ENCODE results near the gene OR13D1. TPM values are rescaled to one million over a fixed set of nuclear protein-coding genes. Genes with fewer than 3 reads are reported as not detected.
"Not testable (repeated sequence)": the region's sequence is repeated elsewhere in the genome, so short reads cannot be mapped to it uniquely, and the experiment has no call there.

Gene OR13D1
- not detected in 2 replicates for total RNA-seq (2012; rRNA removed)

GRCh38 chr9:104694218-104694617, at the start of gene OR13D1:
OR13D1 (plus strand) TSS chr9:104694518; CDS start chr9:104694518, 0 bp downstream.
- Histone ChIP-seq H3K36me3 (ENCODE audit: insufficient read depth, low read length) (no peaks in the 10 kb centered on the region), H3K4me2 (ENCODE audit: low read length) (no peak within 1 kb of the TSS), H3K4me1 (ENCODE audit: control insufficient read depth, insufficient read depth, low read length) (no peaks in the 10 kb centered on the region), H3K4me3 (ENCODE audit: low read length) (no peak within 1 kb of the TSS), H3K9ac (ENCODE audit: low read depth, low read length) (no peak within 1 kb of the TSS), H3K9me3 (replicated peaks; ENCODE audit: low read length) (no peaks in the 10 kb centered on the region), H3K27me3 (ENCODE audit: control insufficient read depth, insufficient read depth, low read length) (no peaks in the 10 kb centered on the region)

GRCh38 chr9:104658496-104659195, 35.7 kb upstream of the OR13D1 start:
- Histone ChIP-seq H3K9me3 (replicated peaks; ENCODE audit: low read length) (no peaks in the 10 kb centered on the region), H3K4me3 (ENCODE audit: low read length) (no peak overlapping the region), H3K36me3 (ENCODE audit: insufficient read depth, low read length) (no peaks in the 10 kb centered on the region), H3K27me3 (ENCODE audit: control insufficient read depth, insufficient read depth, low read length) (no peaks in the 10 kb centered on the region), H3K4me1 (ENCODE audit: control insufficient read depth, insufficient read depth, low read length) (no peaks in the 10 kb centered on the region), H3K4me2 (ENCODE audit: low read length) (no peak overlapping the region), H3K9ac (ENCODE audit: low read depth, low read length) (no peak overlapping the region)

- no peak overlapping the region for H3K9ac ChIP-seq (ENCODE audit: low read depth, low read length)
- no peaks in the 10 kb centered on the region for H3K9me3 ChIP-seq (replicated peaks; ENCODE audit: low read length)
- H3K4me3 ChIP-seq (ENCODE audit: low read length): no peak overlapping the region
Measured at GRCh38 chr9:104675611-104676010, 18.7 kb upstream of the OR13D1 start.

GRCh38 chr9:104682642-104683041, 11.7 kb upstream of the OR13D1 start:
- no peaks in the 10 kb centered on the region for H3K36me3 ChIP-seq (ENCODE audit: insufficient read depth, low read length)
- no peak overlapping the region for H3K4me2 ChIP-seq (ENCODE audit: low read length)
- H3K27me3 ChIP-seq (ENCODE audit: control insufficient read depth, insufficient read depth, low read length): peaks cover 7% of the 10 kb centered on the region
- H3K9me3 ChIP-seq (replicated peaks; ENCODE audit: low read length): no peaks in the 10 kb centered on the region
- no peak overlapping the region for H3K9ac ChIP-seq (ENCODE audit: low read depth, low read length)
- H3K4me1 ChIP-seq (ENCODE audit: control insufficient read depth, insufficient read depth, low read length): no peaks in the 10 kb centered on the region
- no peak overlapping the region for H3K4me3 ChIP-seq (ENCODE audit: low read length)

More at GRCh38 chr9:104675611-104676010, 18.7 kb upstream of the OR13D1 start:
- H3K27me3 ChIP-seq (ENCODE audit: control insufficient read depth, insufficient read depth, low read length): peaks cover 10% of the 10 kb centered on the region
- H3K4me2 ChIP-seq (ENCODE audit: low read length): no peak overlapping the region
- H3K4me1 ChIP-seq (ENCODE audit: control insufficient read depth, insufficient read depth, low read length): no peaks in the 10 kb centered on the region
- no peaks in the 10 kb centered on the region for H3K36me3 ChIP-seq (ENCODE audit: insufficient read depth, low read length)

- no peaks in the 10 kb centered on the region for H3K36me3 ChIP-seq (ENCODE audit: insufficient read depth, low read length)
- H3K4me3 ChIP-seq (ENCODE audit: low read length): no peak overlapping the region
- H3K9me3 ChIP-seq (replicated peaks; ENCODE audit: low read length): no peaks in the 10 kb centered on the region
Measured at GRCh38 chr9:104686081-104686480, 8.2 kb upstream of the OR13D1 start.

GRCh38 chr9:104700306-104700705, 6.0 kb downstream of the OR13D1 start:
- Histone ChIP-seq H3K27me3 (ENCODE audit: control insufficient read depth, insufficient read depth, low read length) (no peaks in the 10 kb centered on the region), H3K9ac (ENCODE audit: low read depth, low read length) (no peak overlapping the region), H3K9me3 (replicated peaks; ENCODE audit: low read length) (no peaks in the 10 kb centered on the region)

More at GRCh38 chr9:104686081-104686480, 8.2 kb upstream of the OR13D1 start:
- H3K4me2 ChIP-seq (ENCODE audit: low read length): no peak overlapping the region
- H3K9ac ChIP-seq (ENCODE audit: low read depth, low read length): no peak overlapping the region
- no peaks in the 10 kb centered on the region for H3K27me3 ChIP-seq (ENCODE audit: control insufficient read depth, insufficient read depth, low read length)
- H3K4me1 ChIP-seq (ENCODE audit: control insufficient read depth, insufficient read depth, low read length): no peaks in the 10 kb centered on the region

GRCh38 chr9:104708737-104709136, 14.4 kb downstream of the OR13D1 start:
- not testable (repeated sequence) for H3K9me3 ChIP-seq (replicated peaks; ENCODE audit: low read length); H3K4me2 ChIP-seq (ENCODE audit: low read length); H3K9ac ChIP-seq (ENCODE audit: low read depth, low read length); H3K4me3 ChIP-seq (ENCODE audit: low read length); H3K36me3 ChIP-seq (ENCODE audit: insufficient read depth, low read length); H3K4me1 ChIP-seq (ENCODE audit: control insufficient read depth, insufficient read depth, low read length); H3K27me3 ChIP-seq (ENCODE audit: control insufficient read depth, insufficient read depth, low read length)

More at GRCh38 chr9:104700306-104700705, 6.0 kb downstream of the OR13D1 start:
- no peaks in the 10 kb centered on the region for H3K4me1 ChIP-seq (ENCODE audit: control insufficient read depth, insufficient read depth, low read length)
- no peaks in the 10 kb centered on the region for H3K36me3 ChIP-seq (ENCODE audit: insufficient read depth, low read length)
- no peak overlapping the region for H3K4me3 ChIP-seq (ENCODE audit: low read length)
- no peak overlapping the region for H3K4me2 ChIP-seq (ENCODE audit: low read length)

GRCh38 chr9:104711604-104712003, 17.3 kb downstream of the OR13D1 start:
- no peak overlapping the region for H3K4me3 ChIP-seq (ENCODE audit: low read length)
- H3K36me3 ChIP-seq (ENCODE audit: insufficient read depth, low read length): no peaks in the 10 kb centered on the region
- no peak overlapping the region for H3K9ac ChIP-seq (ENCODE audit: low read depth, low read length)
- no peaks in the 10 kb centered on the region for H3K27me3 ChIP-seq (ENCODE audit: control insufficient read depth, insufficient read depth, low read length)
- no peaks in the 10 kb centered on the region for H3K9me3 ChIP-seq (replicated peaks; ENCODE audit: low read length)
- no peak overlapping the region for H3K4me2 ChIP-seq (ENCODE audit: low read length)
- no peaks in the 10 kb centered on the region for H3K4me1 ChIP-seq (ENCODE audit: control insufficient read depth, insufficient read depth, low read length)

GRCh38 chr9:104725014-104725413, 30.7 kb downstream of the OR13D1 start:
- Histone ChIP-seq H3K27me3 (ENCODE audit: control insufficient read depth, insufficient read depth, low read length) (no peaks in the 10 kb centered on the region), H3K9me3 (replicated peaks; ENCODE audit: low read length) (no peaks in the 10 kb centered on the region), H3K9ac (ENCODE audit: low read depth, low read length) (no peak overlapping the region), H3K4me1 (ENCODE audit: control insufficient read depth, insufficient read depth, low read length) (no peaks in the 10 kb centered on the region), H3K4me3 (ENCODE audit: low read length) (no peak overlapping the region), H3K4me2 (ENCODE audit: low read length) (no peak overlapping the region), H3K36me3 (ENCODE audit: insufficient read depth, low read length) (no peaks in the 10 kb centered on the region)

- no peak overlapping the region for H3K4me2 ChIP-seq (ENCODE audit: low read length)
- H3K4me1 ChIP-seq (ENCODE audit: control insufficient read depth, insufficient read depth, low read length): peaks cover 10% of the 10 kb centered on the region
- H3K36me3 ChIP-seq (ENCODE audit: insufficient read depth, low read length): no peaks in the 10 kb centered on the region
- H3K27me3 ChIP-seq (ENCODE audit: control insufficient read depth, insufficient read depth, low read length): no peaks in the 10 kb centered on the region
- no peak overlapping the region for H3K4me3 ChIP-seq (ENCODE audit: low read length)
- no peaks in the 10 kb centered on the region for H3K9me3 ChIP-seq (replicated peaks; ENCODE audit: low read length)
- H3K9ac ChIP-seq (ENCODE audit: low read depth, low read length): no peak overlapping the region
Measured at GRCh38 chr9:104738452-104738851, 44.1 kb downstream of the OR13D1 start.

- Histone ChIP-seq H3K9ac (ENCODE audit: low read depth, low read length) (peak overlapping the region; percentile 45), H3K9me3 (replicated peaks; ENCODE audit: low read length) (no peaks in the 10 kb centered on the region), H3K27me3 (ENCODE audit: control insufficient read depth, insufficient read depth, low read length) (no peaks in the 10 kb centered on the region), H3K4me1 (ENCODE audit: control insufficient read depth, insufficient read depth, low read length) (peaks cover 10% of the 10 kb centered on the region), H3K4me3 (ENCODE audit: low read length) (peak overlapping the region; percentile 8), H3K36me3 (ENCODE audit: insufficient read depth, low read length) (no peaks in the 10 kb centered on the region), H3K4me2 (ENCODE audit: low read length) (peak overlapping the region; percentile 53)
Measured at GRCh38 chr9:104740621-104741020, 46.3 kb downstream of the OR13D1 start.

GRCh38 chr9:104743376-104743985, 49.2 kb downstream of the OR13D1 start:
- Histone ChIP-seq H3K4me3 (ENCODE audit: low read length) (no peak overlapping the region), H3K4me2 (ENCODE audit: low read length) (no peak overlapping the region), H3K4me1 (ENCODE audit: control insufficient read depth, insufficient read depth, low read length) (peaks cover 15% of the 10 kb centered on the region), H3K9me3 (replicated peaks; ENCODE audit: low read length) (no peaks in the 10 kb centered on the region), H3K9ac (ENCODE audit: low read depth, low read length) (no peak overlapping the region), H3K27me3 (ENCODE audit: control insufficient read depth, insufficient read depth, low read length) (no peaks in the 10 kb centered on the region), H3K36me3 (ENCODE audit: insufficient read depth, low read length) (no peaks in the 10 kb centered on the region)
